GM23338 (cell line): Measurements from ENCODE around the gene SLC6A11. TPM values are rescaled to one million over a fixed set of nuclear protein-coding genes. Genes with fewer than 3 reads are reported as not detected.

Source experiments
- ATAC-seq: fragments of 200-7000 bp; cut with Tn5 transposase; 3 replicates; pipeline ENCODE4 v1.9.1; 2020
- DNase-seq: peaks from one replicate; pipeline ENCODE4 v3.0.0-alpha.2; 2015; ENCODE audit warnings: low spot score
- H2AFZ ChIP-seq: fragments of 200-600 bp; sonication (generic); 2 replicates; pipeline ENCODE4 v1.8.0; 2016; ENCODE audit warnings: antibody characterized with exemption, mild to moderate bottlenecking, moderate library complexity
- H3F3A ChIP-seq: fragments of 200-600 bp; sonication (generic); replicated peaks from 2 replicates; pipeline ENCODE4 v1.8.0; 2017; ENCODE audit warnings: antibody characterized with exemption, mixed run types, low read depth
- H3K27ac ChIP-seq: fragments of 200-600 bp; sonication (generic); 2 replicates; pipeline ENCODE4 v1.6.1; 2016; ENCODE audit warnings: low read depth
- H3K27me3 ChIP-seq: fragments of 200-600 bp; sonication (generic); 2 replicates; pipeline ENCODE4 v1.8.0; 2016; ENCODE audit warnings: mild to moderate bottlenecking, mixed run types, moderate library complexity; ENCODE audit not compliant: insufficient read depth
- H3K36me3 ChIP-seq: fragments of 200-600 bp; sonication (generic); 2 replicates; pipeline ENCODE4 v1.8.0; 2016; ENCODE audit warnings: mild to moderate bottlenecking; ENCODE audit not compliant: insufficient read depth
- H3K4me1 ChIP-seq: fragments of 200-600 bp; sonication (generic); 2 replicates; pipeline ENCODE4 v1.8.0; 2016; ENCODE audit warnings: mild to moderate bottlenecking, moderate library complexity; ENCODE audit not compliant: insufficient read depth
- H3K4me2 ChIP-seq: fragments of 200-600 bp; sonication (generic); 2 replicates; pipeline ENCODE4 v1.7.1; 2017; ENCODE audit warnings: mixed run types
- H3K4me3 ChIP-seq: fragments of 200-600 bp; sonication (generic); 2 replicates; pipeline ENCODE4 v1.6.1; 2016; ENCODE audit warnings: mixed run types
- H3K79me2 ChIP-seq: fragments of 200-600 bp; sonication (generic); replicated peaks from 2 replicates; pipeline ENCODE4 v1.8.0; 2017; ENCODE audit warnings: mild to moderate bottlenecking; ENCODE audit not compliant: insufficient read depth
- H3K9me2 ChIP-seq: fragments of 200-600 bp; sonication (generic); 2 replicates; pipeline ENCODE4 v1.8.0; 2017; ENCODE audit not compliant: insufficient read depth
- H4K20me1 ChIP-seq: fragments of 200-600 bp; sonication (generic); replicated peaks from 2 replicates; pipeline ENCODE4 v1.8.0; 2017; ENCODE audit warnings: mild to moderate bottlenecking; ENCODE audit not compliant: insufficient read depth
- H3K27ac Mint-ChIP-seq: 2 replicates; pipeline ENCODE4 v1.8.0; 2020; ENCODE audit warnings: inconsistent platforms, mild to moderate bottlenecking, moderate library complexity, mixed read lengths
- H3K27me3 Mint-ChIP-seq: 3 replicates; pipeline ENCODE4 v1.8.0; 2022; ENCODE audit warnings: low read depth, mild to moderate bottlenecking, moderate library complexity, mixed read lengths, inconsistent platforms; ENCODE audit not compliant: insufficient read depth, poor library complexity
- H3K36me3 Mint-ChIP-seq: 3 replicates; pipeline ENCODE4 v1.8.0; 2021; ENCODE audit warnings: low read depth, mild to moderate bottlenecking, inconsistent platforms, moderate library complexity, mixed read lengths
- H3K4me1 Mint-ChIP-seq: 3 replicates; pipeline ENCODE4 v1.8.0; 2020; ENCODE audit warnings: mild to moderate bottlenecking, inconsistent platforms, mixed read lengths
- H3K4me3 Mint-ChIP-seq: 3 replicates; pipeline ENCODE4 v1.8.0; 2021; ENCODE audit warnings: moderate library complexity, mild to moderate bottlenecking, inconsistent platforms, mixed read lengths
- H3K9me3 Mint-ChIP-seq: 3 replicates; pipeline ENCODE4 v1.8.0; 2020; ENCODE audit warnings: moderate library complexity, mild to moderate bottlenecking, inconsistent platforms, mixed read lengths
- CREB1 ChIP-seq: fragments of 250-450 bp; sonication (Bioruptor Pico); IDR thresholded peaks from 2 replicates; pipeline ENCODE4 v1.5.0; 2020; ENCODE audit warnings: low read depth, mild to moderate bottlenecking, moderate library complexity
- ETS1 ChIP-seq: IDR thresholded peaks from 2 replicates; pipeline ENCODE4 v1.6.1; 2016; ENCODE audit warnings: antibody characterized with exemption
- EZH2 ChIP-seq: fragments of 200-600 bp; sonication (generic); IDR thresholded peaks from one replicate; pipeline ENCODE4 v1.8.0; 2017; ENCODE audit warnings: antibody characterized with exemption, mild to moderate bottlenecking, low read depth; ENCODE audit not compliant: unreplicated experiment
- EZH2phosphoT487 ChIP-seq: fragments of 200-600 bp; sonication (generic); IDR thresholded peaks from one replicate; pipeline ENCODE4 v1.8.1; 2018; ENCODE audit warnings: antibody characterized with exemption; ENCODE audit not compliant: unreplicated experiment
- JUNB ChIP-seq: IDR thresholded peaks from one replicate; pipeline ENCODE4 v1.6.1; 2016; ENCODE audit warnings: antibody characterized with exemption; ENCODE audit not compliant: unreplicated experiment
- POLR2AphosphoS5 ChIP-seq: IDR thresholded peaks from 2 replicates; pipeline ENCODE4 v1.6.1; 2016; ENCODE audit warnings: antibody characterized with exemption, low read depth
- ZNF114 ChIP-seq: fragments of 250-450 bp; sonication (Bioruptor Pico); IDR thresholded peaks from 2 replicates; pipeline ENCODE4 v1.5.0; 2020; ENCODE audit warnings: mild to moderate bottlenecking, moderate library complexity
- ZNF331 ChIP-seq: fragments of 250-450 bp; sonication (Bioruptor Pico); IDR thresholded peaks from 2 replicates; pipeline ENCODE4 v1.5.0; 2020; ENCODE audit warnings: low read depth, mild to moderate bottlenecking, moderate library complexity
- polyA plus RNA-seq: library from polyadenylated mRNA; unstranded; fragments of >200 nt; fragmentation: Nextera tagmentation; extraction: Ambion mirVana; gene quantifications from 2 replicates; pipeline ENCODE4 v1.2.1, GENCODE V29; 2016
- total RNA-seq: library from RNA; depleted of rRNA; stranded (reverse); fragments of >200 nt; shearing (Covaris generic); gene quantifications from 2 replicates; pipeline ENCODE4 v1.2.3, GENCODE V29; 2014
- TF ChIP-seq, protein P1 (sequence below): IDR thresholded peaks from one replicate; pipeline ENCODE4 v1.6.1; 2018; ENCODE audit warnings: antibody characterized with exemption; ENCODE audit not compliant: unreplicated experiment
- TF ChIP-seq, protein P2 (sequence below): fragments of 250-450 bp; sonication (Bioruptor Pico); IDR thresholded peaks from 2 replicates; pipeline ENCODE4 v1.5.0; 2020; ENCODE audit warnings: mild to moderate bottlenecking, moderate library complexity

Gene SLC6A11
- total and polyA plus RNA-seq, 2 experiments from 2014 or later, result 0.47 to 1.1 TPM

- peaks cover 3% of the 10 kb centered on the region for H3K4me1 Mint-ChIP-seq
- no peaks in the 10 kb centered on the region for H3F3A ChIP-seq
- no peak overlapping the region for H3K27ac Mint-ChIP-seq
- H3K36me3 ChIP-seq, result no peaks in the 10 kb centered on the region
- no peaks in the 10 kb centered on the region for H4K20me1 ChIP-seq
- no peak overlapping the region for H3K4me2 ChIP-seq
- no peak overlapping the region for H2AFZ ChIP-seq
- no peak overlapping the region for H3K4me3 ChIP-seq
- no peaks in the 10 kb centered on the region for H3K36me3 Mint-ChIP-seq
- H3K27me3 Mint-ChIP-seq, result peaks cover 11% of the 10 kb centered on the region
- no peak overlapping the region for H3K27ac ChIP-seq
- TF ChIP-seq ZNF331 (no peak), ETS1 (no peak), POLR2AphosphoS5 (no peak), JUNB (no peak), EZH2 (no peak), ZNF114 (CRISPR knock-in tag) (no peak), EZH2phosphoT487 (no peak), CREB1 (no peak)
- TF ChIP-seq, protein P1, sequence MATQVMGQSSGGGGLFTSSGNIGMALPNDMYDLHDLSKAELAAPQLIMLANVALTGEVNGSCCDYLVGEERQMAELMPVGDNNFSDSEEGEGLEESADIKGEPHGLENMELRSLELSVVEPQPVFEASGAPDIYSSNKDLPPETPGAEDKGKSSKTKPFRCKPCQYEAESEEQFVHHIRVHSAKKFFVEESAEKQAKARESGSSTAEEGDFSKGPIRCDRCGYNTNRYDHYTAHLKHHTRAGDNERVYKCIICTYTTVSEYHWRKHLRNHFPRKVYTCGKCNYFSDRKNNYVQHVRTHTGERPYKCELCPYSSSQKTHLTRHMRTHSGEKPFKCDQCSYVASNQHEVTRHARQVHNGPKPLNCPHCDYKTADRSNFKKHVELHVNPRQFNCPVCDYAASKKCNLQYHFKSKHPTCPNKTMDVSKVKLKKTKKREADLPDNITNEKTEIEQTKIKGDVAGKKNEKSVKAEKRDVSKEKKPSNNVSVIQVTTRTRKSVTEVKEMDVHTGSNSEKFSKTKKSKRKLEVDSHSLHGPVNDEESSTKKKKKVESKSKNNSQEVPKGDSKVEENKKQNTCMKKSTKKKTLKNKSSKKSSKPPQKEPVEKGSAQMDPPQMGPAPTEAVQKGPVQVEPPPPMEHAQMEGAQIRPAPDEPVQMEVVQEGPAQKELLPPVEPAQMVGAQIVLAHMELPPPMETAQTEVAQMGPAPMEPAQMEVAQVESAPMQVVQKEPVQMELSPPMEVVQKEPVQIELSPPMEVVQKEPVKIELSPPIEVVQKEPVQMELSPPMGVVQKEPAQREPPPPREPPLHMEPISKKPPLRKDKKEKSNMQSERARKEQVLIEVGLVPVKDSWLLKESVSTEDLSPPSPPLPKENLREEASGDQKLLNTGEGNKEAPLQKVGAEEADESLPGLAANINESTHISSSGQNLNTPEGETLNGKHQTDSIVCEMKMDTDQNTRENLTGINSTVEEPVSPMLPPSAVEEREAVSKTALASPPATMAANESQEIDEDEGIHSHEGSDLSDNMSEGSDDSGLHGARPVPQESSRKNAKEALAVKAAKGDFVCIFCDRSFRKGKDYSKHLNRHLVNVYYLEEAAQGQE, result no peak
- TF ChIP-seq, protein P2, sequence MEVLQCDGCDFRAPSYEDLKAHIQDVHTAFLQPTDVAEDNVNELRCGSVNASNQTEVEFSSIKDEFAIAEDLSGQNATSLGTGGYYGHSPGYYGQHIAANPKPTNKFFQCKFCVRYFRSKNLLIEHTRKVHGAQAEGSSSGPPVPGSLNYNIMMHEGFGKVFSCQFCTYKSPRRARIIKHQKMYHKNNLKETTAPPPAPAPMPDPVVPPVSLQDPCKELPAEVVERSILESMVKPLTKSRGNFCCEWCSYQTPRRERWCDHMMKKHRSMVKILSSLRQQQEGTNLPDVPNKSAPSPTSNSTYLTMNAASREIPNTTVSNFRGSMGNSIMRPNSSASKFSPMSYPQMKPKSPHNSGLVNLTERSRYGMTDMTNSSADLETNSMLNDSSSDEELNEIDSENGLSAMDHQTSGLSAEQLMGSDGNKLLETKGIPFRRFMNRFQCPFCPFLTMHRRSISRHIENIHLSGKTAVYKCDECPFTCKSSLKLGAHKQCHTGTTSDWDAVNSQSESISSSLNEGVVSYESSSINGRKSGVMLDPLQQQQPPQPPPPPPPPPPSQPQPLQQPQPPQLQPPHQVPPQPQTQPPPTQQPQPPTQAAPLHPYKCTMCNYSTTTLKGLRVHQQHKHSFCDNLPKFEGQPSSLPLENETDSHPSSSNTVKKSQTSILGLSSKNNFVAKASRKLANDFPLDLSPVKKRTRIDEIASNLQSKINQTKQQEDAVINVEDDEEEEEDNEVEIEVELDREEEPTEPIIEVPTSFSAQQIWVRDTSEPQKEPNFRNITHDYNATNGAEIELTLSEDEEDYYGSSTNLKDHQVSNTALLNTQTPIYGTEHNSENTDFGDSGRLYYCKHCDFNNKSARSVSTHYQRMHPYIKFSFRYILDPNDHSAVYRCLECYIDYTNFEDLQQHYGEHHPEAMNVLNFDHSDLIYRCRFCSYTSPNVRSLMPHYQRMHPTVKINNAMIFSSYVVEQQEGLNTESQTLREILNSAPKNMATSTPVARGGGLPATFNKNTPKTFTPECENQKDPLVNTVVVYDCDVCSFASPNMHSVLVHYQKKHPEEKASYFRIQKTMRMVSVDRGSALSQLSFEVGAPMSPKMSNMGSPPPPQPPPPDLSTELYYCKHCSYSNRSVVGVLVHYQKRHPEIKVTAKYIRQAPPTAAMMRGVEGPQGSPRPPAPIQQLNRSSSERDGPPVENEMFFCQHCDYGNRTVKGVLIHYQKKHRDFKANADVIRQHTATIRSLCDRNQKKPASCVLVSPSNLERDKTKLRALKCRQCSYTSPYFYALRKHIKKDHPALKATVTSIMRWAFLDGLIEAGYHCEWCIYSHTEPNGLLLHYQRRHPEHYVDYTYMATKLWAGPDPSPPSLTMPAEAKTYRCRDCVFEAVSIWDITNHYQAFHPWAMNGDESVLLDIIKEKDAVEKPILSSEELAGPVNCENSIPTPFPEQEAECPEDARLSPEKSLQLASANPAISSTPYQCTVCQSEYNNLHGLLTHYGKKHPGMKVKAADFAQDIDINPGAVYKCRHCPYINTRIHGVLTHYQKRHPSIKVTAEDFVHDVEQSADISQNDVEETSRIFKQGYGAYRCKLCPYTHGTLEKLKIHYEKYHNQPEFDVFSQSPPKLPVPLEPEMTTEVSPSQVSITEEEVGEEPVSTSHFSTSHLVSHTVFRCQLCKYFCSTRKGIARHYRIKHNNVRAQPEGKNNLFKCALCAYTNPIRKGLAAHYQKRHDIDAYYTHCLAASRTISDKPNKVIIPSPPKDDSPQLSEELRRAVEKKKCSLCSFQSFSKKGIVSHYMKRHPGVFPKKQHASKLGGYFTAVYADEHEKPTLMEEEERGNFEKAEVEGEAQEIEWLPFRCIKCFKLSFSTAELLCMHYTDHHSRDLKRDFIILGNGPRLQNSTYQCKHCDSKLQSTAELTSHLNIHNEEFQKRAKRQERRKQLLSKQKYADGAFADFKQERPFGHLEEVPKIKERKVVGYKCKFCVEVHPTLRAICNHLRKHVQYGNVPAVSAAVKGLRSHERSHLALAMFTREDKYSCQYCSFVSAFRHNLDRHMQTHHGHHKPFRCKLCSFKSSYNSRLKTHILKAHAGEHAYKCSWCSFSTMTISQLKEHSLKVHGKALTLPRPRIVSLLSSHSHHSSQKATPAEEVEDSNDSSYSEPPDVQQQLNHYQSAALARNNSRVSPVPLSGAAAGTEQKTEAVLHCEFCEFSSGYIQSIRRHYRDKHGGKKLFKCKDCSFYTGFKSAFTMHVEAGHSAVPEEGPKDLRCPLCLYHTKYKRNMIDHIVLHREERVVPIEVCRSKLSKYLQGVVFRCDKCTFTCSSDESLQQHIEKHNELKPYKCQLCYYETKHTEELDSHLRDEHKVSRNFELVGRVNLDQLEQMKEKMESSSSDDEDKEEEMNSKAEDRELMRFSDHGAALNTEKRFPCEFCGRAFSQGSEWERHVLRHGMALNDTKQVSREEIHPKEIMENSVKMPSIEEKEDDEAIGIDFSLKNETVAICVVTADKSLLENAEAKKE, result no peak
- ATAC-seq, result no peak; the same call in 2 of the 3 replicates
- no peak overlapping the region for H3K4me3 Mint-ChIP-seq
- no peaks in the 10 kb centered on the region for H3K27me3 ChIP-seq
- no peaks in the 10 kb centered on the region; the same call in 1 of the 2 replicates for H3K4me1 ChIP-seq
- no peak for DNase-seq
- no peaks in the 10 kb centered on the region for H3K79me2 ChIP-seq
- H3K9me2 ChIP-seq, result no peaks in the 10 kb centered on the region
- no peaks in the 10 kb centered on the region for H3K9me3 Mint-ChIP-seq
These were observed 20.6 kb downstream of the SLC6A11 start for GRCh38 chr3:10836676-10837075.
